Renal pelvis (tissue), 12 donors: Measurements from ENCODE around the gene SLC25A47. TPM values are rescaled to one million over a fixed set of nuclear protein-coding genes. Genes with fewer than 3 reads are reported as not detected.
A peak's percentile ranks its signal among the peaks of the same experiment; 100 is the strongest.
"Not testable (repeated sequence)": the region's sequence is repeated elsewhere in the genome, so short reads cannot be mapped to it uniquely, and the experiment has no call there.

Experiments
- DNase-seq: peaks from one replicate; pipeline ENCODE4 v3.0.0-alpha.2; 2013
- long read RNA-seq, 16 experiments: transcript quantifications; one replicate each; lab custom pipeline, GENCODE V29; 2026
- polyA plus RNA-seq, 3 donors: library from polyadenylated mRNA; unstranded; fragments of 120-200 nt; gene quantifications; one replicate each; pipeline ENCODE4 v1.2.1, GENCODE V29; 2013; ENCODE audit not compliant: insufficient read length in 3 of 3

Gene SLC25A47, protein sequence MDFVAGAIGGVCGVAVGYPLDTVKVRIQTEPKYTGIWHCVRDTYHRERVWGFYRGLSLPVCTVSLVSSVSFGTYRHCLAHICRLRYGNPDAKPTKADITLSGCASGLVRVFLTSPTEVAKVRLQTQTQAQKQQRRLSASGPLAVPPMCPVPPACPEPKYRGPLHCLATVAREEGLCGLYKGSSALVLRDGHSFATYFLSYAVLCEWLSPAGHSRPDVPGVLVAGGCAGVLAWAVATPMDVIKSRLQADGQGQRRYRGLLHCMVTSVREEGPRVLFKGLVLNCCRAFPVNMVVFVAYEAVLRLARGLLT
- under 1 TPM in 1 of 3 donors, not detected in 2; 0.04 TPM for polyA plus RNA-seq
- long read RNA-seq, donor 1 = 0 reads
- long read RNA-seq, donor 2 = 0 reads
- long read RNA-seq, donor 3 = 0 reads
- long read RNA-seq, donor 4 = 0 reads
- long read RNA-seq, donor 5 = 0 reads
- long read RNA-seq, donor 6 = 0 reads
- long read RNA-seq, donor 7 = 0 reads
- long read RNA-seq, donor 8 = 0 reads
- long read RNA-seq, donor 9 = 0 reads
- long read RNA-seq, donor 10 = 0 reads
- long read RNA-seq, donor 11 = 0 reads
- long read RNA-seq, donor 12 = 0 reads
- long read RNA-seq, donor 13 = 0 reads
- long read RNA-seq, donor 14 = 0 reads
- long read RNA-seq, donor 15 = 0 reads
- long read RNA-seq, donor 16 = 0 reads

DNA sequence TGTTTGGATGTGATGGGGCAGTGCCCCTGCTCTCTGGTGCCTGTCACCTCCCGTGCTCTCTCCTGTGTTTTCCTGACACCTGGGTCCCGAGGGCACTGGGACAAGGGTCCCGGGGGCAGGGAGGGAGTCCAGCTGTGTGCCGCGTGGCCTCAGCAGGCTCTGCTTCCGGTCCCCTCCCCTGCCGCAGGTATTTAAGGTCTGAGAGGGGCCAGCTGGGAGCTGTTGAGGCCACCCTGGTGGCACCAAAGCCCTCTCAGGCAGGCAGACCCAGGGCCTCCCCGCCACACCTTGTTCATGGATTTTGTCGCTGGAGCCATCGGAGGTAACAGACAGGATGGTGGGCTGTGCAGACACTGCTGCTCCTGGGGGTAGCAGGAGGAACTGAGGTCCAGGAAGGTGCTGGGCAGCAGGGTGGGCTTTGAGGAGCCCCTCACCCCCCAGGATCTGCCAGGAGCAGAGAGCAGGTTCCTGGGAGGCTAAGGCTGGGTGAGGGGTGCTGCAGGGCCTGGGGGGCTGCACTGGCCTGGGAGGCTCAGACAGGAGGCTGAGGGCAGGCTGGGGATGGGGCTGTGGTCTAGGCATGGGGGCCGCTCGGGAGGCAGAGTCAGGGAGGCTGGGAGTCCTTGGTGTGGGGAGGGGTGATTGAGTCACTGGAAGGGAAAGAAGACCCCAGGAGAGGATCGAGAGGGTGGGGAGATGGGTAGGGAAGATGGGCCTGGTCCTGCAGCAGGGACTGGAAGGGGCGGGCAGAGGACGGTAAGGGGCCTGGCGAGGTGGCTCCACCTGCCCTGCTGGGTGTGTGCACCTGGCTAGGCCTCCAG is at the start of gene SLC25A47:
Gene SLC25A47 (plus strand): TSS at position 219 of the 821 bp plus-strand sequence. CDS start 76 bp downstream, at position 295.
- DNase-seq = no peak

DNA sequence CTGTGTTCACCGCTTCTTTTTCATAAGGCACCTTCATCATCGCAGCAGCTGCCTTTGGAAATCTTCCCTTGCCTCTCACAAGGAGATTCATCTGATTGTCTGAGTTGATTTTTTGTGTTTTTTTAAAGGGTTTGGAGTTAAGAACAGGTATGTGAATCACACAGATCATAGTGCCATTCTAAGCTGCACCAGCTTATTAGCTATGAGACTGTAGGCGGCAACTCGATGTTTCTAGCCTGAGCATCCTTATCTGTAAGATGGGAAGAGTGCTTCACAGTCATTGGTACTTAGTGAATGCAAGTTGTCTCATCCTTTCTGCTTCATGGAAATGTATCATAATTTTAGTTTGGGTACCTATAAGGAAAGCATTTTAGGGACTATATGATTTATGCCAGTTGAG is 48.9 kb upstream of the SLC25A47 start:
- no peak for DNase-seq

DNA sequence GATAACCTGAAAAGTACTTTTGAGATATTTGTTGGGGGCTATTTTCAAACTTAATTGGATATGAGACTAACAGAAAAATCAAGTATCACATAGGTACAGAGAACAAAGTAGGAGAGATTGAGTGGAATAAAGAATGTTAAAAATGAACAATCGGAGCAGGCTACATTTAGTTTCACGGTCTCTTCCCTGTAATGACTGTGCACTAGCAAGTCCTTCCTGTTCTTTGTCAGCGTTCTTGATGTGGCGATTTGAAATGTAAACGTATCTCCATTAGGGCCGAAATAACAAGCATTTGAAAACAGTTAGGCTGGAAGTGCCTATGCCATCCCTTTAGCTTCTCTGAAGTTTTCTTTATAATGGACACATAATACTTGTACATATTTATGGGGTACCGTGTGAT is 47.9 kb upstream of the SLC25A47 start:
- DNase-seq = no peak

DNA sequence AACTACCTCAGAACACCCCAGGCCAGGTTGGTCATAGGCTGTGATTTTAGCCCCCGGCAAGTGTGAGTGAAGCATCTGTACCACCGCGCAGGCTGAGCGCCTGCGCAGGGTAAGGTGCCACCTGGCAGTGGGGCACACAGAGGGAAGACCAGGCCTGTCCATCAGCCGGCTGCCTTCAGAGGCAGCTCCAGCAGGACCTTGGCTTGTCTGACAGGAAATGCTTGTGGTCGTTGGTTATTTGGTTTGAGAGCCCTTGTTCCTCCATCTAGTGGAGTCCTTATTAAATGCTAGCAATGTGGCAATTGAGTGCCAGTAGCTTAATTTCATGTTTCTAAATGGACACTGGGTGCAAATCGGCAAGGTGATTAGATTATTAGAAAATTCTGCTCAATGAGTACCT is 44.4 kb upstream of the SLC25A47 start:
- DNase-seq = no peak

DNA sequence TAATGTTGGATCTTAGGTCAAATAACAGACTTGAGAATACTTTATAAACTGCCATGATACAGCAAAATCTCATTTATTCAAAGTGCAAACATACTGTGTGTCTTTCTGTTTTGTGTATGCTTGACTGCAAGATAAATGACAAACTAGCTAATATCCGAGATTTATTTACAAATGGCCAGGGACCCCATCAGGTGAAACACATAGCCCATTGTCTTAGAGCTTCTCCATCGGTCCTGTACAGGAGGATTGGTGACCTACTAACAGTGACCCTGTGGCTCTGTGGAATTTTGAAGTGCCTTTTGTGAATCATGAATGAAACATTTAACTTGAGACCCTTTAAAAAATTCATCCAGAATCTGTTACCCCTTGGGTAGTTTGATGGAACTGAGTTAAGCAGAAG is 44.0 kb upstream of the SLC25A47 start:
- no peak for DNase-seq

DNA sequence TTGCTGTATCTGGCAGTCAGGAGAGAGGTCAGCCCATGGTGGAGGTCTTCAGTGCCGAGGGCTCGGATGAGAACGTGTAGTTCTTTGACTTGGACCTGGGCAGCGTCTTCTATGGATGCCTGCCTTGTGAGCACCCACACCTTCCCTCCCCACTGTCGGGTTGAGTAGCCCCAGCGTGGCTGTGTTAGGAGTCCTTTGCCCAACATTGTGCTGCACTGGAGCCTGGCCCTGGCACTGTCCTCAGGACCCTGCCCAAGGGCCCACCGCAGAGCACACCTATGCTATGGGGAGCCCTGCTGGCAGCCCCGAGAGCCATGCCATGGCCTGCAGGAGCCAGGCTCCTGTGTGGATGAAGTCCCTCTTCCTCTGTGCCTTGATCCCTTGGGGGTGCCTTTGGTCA is 43.6 kb upstream of the SLC25A47 start:
- no peak for DNase-seq

DNA sequence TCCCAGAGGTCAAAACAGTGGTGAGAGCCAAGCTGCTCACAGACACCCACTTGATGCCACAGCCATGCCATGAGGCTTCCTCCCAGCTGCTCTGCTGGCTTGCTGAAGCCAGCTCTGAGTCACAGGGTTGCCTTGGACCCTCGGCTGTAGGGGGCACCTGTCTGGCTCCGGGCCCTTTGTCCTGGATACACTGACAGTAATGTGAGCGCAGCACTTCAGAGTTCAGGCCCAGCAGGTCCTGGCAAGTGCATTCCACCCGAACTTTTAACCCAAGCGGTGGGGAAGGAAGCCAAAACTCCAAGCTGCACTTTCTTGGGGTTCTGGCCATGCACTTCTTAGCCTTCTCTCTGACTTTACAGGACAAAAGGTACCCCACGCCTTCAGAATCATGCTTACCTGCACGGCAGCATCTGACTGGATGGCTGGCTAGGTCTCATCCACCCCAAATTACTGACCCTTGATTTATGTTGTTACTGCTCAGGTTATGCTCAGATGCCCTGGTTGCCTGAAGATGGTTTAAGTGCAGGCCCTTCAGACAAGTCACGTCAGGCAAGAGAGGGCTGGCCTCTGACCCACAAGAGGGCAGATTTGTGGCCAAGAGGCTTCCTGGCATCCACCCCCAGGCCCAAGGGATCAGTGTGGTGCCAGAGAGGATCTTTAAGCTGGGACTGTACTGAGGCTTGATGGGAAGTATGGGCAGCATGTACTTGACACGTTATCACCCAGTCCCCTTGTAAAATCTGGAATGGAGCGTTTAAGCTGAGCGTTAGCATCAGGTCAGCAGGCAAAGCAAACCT is 41.7 kb upstream of the SLC25A47 start:
- no peak for DNase-seq

DNA sequence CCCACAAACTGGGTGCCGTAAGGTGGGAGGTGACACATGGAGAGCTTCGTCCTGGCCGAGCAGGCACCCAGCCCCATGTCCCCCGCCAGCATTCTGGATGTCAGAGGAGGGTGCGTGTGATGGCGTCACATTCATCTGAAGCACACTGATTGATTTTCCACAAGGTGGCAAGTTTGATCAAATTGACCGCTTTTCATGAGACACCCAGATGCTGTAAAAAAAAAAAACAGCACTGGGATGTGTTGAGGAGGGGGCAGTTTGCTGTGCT is 41.1 kb upstream of the SLC25A47 start:
- DNase-seq = no peak

DNA sequence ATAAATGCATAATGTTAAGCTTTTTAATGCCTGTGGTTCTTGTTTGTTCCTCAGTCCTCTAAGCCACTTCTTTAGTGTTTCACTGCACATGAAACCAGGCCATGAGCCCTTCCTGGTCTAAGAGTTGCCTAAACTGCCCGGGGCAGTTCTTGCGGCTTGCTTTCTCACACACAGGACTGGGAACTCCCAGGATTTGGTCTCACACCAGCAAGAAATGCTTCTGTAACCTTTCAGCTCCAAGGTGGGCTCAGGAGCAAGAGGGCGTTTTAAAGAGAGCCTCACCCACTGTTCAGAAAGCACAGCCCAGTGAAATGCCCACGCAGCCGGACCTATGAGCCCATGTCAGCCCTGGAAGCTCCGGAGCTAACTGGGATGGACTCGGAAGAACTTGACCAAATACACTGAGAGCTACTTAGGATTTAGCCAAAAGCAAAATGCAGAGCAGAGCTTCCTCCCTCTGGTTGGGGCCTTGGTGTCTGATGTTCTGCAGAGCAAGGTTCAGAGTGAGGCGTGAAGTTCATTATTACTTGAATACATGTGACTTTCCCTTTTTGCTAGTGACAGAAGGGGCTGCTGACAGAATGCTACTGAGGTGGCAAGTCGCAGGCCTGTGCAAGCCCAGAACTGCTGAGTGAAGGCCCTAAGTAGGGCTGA is 40.2 kb upstream of the SLC25A47 start:
- DNase-seq = no peak

DNA sequence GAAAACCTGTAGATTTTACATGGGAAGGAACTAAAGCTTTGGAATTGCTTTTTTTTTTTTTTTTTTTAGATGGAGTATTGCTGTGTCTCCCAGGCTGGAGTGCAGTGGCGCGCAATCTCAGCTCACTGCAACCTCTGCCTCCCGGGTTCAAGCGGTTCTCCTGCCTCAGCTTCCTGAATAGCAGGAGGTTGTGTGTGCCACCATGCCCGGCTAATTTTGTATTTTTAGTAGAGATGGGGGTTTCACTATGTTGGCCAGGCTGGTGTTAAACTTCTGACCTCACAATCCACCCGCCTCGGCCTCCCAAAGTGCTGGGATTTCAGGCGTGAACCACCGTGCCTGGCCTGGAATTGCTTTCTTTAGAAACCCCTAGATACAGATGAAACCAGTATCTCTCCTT is 39.7 kb upstream of the SLC25A47 start:
- DNase-seq = not testable (repeated sequence)

DNA sequence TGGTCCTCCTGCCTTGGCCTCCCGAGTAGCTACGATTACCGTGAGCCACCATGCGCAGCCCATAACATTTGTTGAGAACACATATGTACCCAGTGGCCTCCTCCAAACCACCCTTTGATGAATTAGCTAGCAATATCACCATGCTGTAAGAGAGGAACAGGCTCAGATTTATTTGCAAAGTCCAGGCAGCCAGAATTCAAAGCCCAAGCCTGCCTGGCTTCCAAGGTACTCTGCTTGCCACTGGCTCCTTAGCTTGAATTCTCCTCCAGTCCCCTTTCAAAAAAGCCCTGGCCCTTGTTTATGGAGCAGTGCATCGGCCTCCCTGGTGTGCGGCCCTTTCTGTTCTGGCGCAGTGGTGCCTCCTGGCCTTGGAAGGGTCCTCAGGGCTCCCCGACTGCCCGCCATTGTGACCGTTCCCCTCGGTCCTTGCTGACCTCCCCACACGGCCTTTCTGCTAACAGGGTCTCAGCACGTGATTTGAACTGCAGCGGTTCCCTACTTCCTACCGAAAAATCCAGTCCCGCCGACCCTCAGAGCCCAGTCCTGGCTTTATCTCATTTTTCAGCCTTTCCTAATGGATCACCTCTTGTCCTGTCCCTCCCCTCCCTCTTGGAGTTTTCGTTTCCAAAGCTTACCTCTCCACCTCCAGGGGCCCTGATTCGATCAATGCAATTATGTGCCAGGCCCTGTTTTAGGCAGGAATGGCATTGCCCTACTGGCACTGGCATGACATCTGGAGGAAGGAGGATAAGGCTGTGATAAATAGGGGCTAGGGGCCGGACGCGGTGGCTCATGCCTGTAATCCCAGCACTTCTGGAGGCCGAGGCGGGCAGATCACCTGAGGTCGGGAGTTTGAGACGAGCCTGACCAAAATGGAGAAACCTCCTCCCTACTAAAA is 38.9 kb upstream of the SLC25A47 start:
- DNase-seq = no peak

DNA sequence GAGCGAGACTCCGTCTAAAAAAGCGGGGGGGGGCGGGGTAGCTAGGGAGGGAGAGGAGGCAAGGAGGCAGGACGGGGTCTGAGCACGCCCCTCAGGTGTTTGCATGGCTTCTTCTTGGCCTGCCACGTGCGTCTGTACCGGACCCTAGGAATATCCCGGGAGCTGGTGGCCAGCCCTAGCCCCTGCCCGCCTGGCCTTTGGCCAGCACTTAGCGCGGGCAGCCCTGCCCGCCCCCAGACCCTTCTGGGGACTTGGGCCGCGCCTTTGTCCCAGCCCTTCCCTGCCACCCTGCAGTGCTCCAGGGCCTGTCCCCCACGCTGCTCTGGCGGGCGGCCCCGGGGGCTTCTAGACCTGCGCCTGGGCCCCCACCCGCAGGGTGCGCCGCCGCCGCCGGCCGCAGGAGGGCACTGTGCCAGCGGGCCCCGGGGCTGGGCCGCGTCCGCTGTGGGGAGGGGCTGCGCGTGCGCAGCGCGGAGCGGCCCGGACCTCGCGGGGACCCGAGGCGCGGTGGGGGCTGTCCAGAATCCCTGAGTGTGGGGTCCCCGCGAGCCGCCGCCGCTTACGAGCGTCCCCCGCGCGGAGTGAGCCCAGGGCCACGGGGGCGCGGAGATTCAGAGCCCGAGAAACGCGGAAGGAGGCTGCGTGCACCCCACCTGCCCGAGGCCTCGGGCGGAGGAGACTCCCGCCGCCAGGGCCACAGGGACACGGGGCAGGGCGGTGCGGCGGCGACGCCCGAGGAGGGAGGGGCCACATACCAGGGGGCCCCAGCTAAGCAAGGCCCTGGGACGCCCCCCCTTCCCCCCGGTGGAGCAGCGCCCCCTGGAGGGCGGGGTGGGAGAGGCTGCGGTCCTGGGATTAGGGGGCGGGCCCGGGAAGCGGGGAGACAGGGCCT is 37.9 kb upstream of the SLC25A47 start:
- peak; percentile 52 for DNase-seq

DNA sequence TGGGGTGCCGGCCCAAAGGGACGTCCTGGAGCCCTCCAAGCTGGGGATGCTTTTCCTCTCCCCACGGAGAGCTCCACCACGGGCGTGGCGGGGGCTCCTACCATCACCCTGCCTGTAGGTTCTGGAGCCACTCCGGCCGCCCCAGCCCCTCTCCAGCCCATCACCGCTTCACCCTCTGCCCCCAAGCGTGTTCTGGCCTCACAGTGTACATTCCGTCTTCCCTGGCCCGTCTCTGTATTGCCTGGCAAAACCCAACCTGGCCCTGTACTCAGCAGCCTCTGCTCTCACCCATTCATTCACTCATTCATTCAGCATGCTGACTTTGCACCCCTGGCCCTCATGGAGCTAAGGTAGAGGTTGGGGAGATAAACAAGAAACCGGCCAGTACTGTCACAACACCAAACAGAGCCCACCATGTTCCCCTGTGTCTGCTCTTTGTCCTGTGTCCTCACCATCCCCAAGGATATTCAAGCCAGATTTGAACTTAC is 37.2 kb upstream of the SLC25A47 start:
- no peak for DNase-seq

DNA sequence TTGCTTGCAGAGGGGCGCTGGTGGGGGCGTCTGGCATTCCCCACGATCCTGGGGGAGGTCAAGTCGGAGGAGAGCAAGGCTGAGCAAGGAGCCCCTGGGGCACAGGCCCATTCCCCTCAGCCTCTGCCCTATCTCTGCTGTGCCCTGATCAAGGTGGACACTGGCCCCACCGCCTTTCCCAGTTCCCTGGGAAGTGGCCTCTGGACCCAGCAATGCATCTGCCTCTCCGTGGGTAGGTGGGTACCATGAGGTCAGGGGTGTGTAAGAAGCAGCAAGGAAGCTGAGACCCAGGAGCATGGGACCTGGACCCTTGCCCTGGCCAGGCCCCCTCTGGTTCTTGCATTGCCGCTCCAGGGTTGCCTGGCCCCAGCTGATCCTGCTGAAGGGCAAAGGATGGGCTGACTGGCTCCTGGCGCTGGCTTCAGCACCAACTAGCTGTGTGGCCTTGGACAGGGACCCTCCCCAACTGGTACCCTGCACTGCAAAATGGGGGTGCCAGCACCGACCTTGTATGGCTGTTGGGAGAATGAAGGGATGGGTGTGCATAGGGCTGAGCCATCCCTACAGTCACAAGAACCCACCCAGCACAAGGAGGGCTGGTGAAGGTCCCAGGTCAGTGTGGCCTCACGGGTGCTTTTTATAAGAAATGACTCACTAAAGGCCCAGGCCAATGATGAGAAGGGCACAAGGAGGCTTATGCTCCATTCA is 36.5 kb upstream of the SLC25A47 start:
- no peak for DNase-seq

DNA sequence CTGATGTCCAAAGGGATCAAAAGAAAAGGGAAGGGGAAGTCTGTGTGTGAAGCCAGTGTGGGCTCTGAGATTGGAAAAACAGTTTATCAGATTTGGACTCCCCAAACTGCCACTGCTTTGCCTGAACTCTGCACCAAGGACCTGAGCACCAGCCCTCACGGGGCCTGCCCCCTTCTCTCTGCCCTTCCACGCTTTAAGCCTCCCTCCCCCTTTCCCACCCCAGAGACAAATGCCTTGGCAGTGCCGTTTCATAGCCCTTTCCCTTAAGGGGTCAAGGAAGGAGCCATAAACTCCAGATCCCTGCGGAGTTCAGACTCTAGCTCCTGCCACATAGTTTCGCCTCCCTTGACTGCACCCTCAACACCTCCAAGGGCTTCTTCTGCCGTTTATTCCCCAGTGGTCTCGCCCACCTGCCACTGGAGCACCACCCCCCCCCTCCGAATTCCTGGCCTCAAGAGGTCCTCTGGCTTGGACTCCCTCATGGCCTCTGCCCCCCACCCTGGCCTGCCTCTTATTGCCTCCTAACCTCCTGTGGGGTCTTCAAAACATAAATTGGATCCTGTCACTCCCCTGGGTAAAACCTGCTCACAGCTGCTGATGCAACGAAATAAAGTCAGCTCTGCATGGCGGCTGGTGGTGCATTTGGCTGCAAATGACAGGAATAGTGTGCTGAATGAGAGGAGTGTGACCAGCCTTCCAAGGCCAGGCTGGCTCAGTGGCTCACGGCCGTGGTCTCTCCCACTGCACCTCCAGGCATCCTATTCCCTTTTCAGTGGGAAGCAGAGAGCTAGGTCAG is 35.7 kb upstream of the SLC25A47 start:
- DNase-seq = no peak

DNA sequence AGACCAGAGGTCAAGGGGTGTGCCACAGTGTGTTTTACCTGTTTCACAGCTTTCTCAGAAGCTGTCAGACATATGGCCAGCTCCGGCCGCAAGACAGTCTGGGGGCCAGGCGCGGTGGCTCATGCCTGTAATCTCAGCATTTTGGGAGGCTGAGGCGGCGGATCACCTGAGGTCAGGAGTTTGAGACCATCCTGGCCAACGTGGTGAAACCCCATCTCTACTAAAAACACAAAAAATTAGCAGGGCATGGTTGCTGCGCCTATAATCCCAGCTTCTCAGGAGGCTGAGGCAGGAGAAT is 35.2 kb upstream of the SLC25A47 start:
- DNase-seq = not testable (repeated sequence)

DNA sequence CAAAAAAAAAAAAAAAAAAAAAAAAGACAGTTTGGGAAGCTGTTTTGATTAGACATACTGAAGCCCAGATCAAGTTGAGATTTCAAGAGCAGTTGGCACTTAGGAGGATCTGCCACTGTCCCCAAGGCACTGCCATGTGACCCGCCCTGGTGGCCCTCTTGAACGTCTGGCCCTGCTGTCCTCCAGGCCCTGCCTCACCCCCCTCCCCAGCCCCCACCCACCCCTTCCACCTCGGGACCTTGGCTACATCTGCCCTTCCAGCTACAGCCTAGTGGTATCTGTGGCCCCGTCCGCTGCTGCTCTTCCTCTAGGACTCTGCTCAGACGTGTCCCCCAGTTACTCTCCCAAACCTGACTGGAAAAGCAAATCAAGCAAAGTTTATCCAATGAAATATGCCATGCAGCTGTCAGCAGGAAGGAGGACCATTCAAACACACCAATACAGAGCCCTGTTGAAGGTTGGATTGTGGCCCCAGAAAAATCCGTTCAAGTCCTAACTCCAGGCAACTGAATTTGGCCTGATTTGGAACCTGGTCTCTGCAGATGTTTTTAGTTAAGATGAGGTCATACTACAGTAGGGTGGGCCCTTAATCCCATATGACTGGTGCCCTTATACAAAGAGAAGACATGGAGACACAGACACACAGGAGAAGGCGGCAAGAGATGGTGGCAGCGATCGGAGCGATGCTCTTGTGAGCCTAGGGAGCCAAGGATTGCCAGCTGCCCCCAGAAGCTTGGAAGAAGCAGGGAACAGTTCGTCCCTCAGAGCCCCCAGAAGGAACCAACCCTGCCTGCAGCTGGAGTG is 34.6 kb upstream of the SLC25A47 start:
- DNase-seq = no peak
